ENCODE data around the gene HOPX.
"Not testable (repeated sequence)": the region's sequence is repeated elsewhere in the genome, so short reads cannot be mapped to it uniquely, and the experiment has no call there.

HOPX gene

DNA sequence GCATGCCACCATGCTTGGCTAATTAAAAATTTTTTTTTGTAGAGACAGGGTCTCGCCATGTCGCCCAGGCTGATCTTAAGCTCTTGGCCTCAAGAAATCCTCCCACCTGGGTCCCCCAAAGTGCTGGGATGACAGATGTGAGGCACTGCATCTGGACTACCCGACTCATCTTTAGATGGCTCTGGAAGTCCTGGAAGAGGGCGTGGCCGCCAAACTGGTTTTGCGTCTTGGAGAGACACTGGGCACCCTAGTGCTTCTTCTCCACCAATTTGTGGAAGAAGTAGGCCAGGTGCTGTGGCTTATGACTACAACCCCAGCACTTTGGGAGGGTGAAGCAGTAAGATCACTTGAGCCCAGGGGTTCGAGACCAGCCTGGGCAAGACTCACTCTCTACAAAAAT is 47.6 kb downstream of the HOPX start:
- no peak for DNase-seq
- intact Hi-C loops (cut with DNase I), result no loop called here

DNA sequence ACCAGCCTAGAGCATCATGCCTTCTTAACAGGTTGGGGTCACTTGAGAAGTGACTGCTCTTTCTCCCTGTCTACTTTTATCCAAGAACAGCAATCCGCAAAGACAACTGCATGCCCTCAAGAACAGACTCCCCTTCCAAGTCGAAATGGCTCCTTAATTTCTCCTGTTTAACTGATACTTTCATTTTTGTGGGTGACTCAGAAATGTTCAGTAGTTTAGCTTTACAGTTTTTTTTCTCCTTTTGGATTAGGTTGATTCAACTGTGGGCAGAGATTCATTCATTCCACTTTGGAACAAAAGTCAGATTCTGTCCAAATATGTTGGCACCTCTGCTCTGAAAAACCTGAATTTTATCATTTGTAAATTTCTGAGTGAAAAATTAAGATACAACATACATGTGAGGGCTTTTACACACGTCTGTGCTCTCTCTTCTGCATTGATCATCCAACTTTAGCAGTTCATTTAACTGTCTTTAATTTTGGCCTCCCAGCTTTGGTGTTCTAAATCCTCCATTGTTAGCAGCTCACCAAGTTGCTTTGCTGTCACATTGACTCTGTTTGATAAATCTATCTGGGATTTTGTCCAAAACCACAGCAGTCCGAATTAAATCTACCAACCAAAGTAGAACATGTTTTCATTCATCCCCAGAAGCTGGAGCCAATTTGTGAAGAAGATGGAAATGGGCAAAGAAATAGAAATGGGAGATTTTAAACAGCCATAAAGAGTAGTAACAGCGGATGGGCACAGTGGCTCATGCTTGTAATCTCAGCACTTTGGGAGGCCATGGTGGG is 50.0 kb downstream of the HOPX start:
- DNase-seq, result no peak
- intact Hi-C loops (cut with DNase I), result no loop called here

DNA sequence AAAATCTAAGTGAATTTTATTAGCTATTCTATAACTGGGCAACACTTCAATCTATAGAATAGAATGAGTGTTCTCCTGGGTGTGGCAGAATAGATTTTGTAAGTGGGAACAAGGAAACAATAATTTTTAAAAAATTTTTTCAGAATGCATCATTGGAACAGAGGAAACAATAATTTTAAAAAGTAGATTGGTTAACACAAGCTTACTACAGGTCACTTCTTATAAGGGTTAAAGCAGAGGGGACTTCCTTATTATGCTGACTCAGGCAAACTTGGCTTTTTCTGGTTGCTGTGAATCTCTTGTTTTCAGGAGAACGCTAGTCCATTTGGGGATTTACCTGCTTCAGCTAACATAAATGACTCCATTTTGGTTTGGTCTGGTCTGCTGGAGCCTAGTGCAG is 52.5 kb downstream of the HOPX start:
- intact Hi-C loops (cut with DNase I), result no loop called here

DNA sequence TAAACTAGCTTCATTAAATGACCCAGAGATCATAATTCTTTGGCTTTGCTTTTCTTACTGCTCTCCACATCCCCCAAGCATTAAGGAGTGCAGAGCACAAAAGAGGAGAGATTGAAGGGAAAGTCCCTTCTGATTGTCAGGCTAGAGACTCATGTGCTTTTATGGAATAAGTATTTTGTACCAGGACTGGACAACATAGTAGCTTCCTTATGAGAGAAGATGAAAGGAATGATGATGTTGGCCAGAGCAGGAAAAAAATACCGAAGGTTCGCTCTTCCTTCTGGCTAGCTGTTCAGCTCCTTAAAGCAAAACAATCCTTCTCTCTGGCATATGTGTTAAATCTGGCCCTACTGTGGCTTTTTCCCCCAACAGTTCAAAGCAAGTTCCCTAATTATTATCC is 53.1 kb downstream of the HOPX start:
- intact Hi-C loops (cut with DNase I), result no loop called here
- no peak for DNase-seq

More for the DNA sequence above, 52.5 kb downstream of the HOPX start:
- no peak for DNase-seq

DNA sequence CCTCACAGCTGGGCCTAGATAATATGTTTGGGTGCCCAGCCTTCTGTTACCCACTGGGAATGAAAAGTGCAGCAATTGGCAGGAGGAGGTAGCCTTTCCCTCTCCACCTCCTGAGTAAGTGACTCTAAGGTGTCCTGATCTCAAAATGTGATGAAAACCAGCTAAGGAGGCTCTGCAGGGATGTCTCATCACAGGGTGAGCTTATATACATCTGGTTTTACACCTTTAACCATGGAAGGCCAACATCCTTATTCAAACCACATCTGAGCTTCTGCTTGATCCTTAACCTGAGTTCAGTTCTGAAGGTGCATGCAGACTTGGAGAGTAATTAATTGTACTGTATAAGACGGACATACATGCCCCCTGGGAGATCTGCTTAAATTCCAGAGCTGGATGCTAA is 53.7 kb downstream of the HOPX start:
- no peak for DNase-seq
- intact Hi-C loops (cut with DNase I), result no loop called here

DNA sequence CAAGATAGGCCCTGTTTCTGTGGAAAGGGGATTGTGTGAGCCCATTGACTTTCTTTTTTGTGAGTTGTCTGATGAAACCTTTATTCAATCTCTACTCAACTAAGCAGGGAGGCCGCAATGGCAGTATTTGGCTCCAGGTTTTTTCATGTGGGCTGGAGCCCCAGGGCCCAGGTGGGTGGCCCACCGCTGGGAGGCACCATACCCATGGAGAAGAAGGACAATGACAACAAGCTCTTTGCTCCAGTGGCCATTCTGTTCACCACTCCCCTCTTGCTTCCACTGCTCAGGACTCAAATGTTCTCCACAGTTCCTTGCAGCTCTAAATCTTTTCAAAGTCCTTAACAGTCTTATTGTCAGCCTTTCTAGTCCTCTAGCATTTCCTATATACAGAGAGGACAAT is 54.1 kb downstream of the HOPX start:
- no peak for DNase-seq
- intact Hi-C loops (cut with DNase I), result no loop called here

DNA sequence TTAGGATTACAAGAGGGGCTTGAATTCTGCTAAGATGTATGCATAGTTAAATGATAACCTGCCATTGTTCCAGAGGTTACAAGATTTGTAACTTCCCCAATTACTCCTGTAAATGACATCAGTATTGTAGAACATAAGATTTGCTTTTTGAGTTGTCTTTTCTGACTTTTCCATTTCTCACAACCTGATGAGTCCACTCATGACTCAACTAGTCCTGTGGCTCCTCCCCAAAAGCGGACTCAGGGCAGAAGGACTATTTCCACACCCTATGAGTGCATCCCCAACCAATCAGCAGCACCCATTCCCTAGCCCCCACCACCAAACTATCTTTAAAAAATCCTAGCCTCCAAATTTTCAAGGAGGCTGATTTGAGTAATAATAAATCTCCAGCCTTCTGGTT is 54.7 kb downstream of the HOPX start:
- intact Hi-C loops (cut with DNase I), result no loop called here
- DNase-seq, result no peak

DNA sequence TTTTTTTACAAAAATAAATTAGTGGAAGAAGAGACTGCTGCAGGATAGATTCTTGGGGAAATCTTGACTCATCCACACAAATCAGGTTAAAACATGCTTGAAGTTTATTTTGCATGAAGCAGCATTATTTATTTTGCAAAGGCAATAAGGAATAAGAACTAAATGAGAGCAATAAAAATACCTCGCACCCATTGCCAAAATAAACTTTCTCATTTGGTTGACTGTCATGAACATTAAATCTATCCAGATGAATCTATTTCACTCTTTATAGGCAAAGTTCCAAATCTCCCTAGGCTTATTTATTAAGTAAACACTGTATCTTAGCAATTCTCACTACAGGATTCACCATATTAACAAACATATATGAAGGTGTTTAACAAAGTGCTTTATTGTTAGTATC is 58.9 kb downstream of the HOPX start:
- DNase-seq, result no peak
- intact Hi-C loops (cut with DNase I), result no loop called here

DNA sequence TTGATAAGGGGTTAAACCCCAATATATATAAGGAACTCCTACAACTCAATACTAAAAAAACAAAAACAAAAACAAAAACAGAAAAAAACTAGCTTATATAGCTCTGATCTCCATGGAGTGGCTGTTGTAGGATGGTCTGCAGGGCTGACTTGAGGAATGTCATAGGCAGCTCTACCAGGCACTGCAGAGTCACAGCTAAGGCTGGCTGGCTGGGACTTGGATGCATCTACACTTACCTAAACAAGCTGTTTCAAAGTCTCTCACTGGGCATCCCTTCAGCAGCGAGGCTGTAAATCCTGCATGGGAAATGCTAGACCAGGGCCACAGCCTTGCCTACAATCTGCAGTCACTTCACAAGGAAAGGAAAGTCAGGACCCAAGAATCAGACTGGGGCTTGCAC is 61.3 kb downstream of the HOPX start:
- intact Hi-C loops (cut with DNase I), result no loop called here
- no peak for DNase-seq

DNA sequence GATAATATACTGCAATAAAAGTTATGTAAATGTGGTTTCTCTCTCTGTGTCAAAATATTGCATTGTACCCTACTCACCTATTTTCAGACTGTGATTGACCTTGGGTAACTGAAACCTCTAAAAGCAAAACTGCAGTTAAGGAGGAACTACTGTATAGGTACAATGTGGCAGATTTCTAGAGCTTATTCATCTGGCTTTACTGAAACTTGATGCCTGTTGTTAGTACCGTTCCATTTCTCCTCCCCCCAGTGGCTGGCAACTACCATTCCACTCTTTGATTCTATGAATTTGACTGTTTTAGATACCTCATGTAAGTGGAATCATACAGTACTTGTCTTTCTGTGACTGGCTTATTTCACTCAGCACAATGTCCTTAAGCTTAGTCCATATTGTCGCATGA is 61.9 kb downstream of the HOPX start:
- no peak for DNase-seq
- intact Hi-C loops (cut with DNase I), result no loop called here

DNA sequence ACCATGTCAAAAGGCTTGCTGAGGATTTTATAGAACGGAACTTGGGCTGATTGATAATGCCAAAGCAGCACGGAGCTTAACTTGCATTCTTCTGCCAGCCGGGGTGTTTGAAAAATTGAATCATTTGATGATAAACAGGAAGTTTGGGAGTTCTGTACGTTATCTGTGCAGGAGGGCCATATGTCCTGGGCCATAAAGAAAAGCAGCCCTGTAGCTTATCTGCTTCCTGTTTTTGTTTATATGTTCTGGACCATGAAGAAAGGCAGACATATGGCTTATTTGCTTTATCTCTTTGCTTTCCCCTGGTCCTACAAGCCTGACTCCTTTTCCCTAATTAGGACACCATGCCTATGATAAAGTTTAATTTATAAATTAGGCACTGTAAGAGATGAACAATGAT is 62.4 kb downstream of the HOPX start:
- no peak for DNase-seq
- intact Hi-C loops (cut with DNase I), result no loop called here

DNA sequence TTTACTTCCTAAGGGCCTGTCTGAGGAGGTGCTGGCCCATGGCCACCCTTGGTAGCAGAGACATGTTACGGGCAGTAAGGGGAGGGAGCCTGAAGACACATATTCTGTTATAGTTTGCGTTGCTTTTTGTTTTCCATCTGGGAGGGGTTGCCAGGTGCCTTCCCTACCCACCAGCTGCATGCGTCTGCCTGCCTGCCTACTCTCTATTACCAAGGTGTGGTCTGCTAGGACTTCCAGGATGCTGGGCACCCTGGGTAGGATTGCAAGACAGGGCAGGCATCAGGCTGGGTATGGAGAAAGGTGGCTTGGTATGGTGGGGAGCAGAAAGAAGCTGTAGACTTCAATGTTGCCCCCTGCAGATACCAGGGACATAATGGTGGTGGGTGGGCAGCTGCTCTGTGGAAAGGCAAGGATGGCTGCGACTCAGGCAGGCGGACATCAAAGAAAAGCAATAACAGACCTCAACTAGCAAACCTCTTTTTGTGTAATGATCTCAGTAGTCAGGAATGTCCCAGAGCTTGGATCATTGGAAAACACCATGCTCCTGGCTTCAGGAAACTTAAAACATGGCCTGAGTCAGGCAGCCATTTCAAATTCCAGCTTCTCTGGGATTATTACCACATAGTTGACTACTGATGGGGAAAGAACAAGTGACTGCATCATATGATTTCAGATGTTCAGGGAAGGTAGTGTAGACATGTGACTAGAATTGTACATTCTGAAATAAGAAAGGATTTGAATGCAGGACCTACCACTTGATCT is 67.8 kb downstream of the HOPX start:
- intact Hi-C loops (cut with DNase I), result no loop called here
- no peak for DNase-seq

DNA sequence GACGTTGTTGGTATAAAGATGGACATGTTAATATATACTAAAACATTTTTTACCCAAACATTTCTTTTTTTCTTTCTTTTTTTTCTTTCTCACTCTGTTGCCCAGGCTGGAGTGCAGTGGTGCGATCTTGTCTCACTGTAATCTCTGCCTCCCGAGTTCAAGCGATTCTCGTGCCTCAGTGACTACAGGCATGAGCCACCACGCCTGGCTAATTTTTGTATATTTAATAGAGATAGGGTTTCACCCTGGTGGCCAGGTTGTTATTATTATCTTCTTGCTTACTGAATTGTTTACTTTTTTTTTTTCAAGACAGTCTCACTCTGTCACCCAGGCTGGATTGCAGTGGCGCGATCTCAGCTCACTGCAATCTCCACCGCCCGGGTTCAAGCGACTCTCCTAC is 68.8 kb downstream of the HOPX start:
- intact Hi-C loops (cut with DNase I), result no loop called here

DNA sequence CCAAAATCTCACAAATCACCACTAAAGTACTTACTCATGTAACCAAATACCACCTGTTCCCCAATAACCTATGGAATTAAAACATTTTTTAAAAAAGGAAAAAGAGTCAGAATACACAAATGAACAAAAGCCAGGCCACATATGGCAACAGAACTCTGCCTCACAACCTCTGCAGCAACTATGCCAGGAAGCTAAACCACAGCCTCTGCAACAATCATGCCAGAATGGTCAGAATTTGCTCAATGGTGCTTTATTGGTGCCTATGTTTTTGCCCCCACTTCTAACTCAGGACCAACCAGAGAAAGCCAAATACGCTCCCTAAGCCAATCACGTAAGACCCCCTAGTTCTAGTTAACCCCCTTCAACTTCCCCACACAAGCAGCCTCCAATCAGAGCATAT is 69.6 kb downstream of the HOPX start:
- DNase-seq, result no peak
- intact Hi-C loops (cut with DNase I), result no loop called here

More for the DNA sequence above, 68.8 kb downstream of the HOPX start:
- no peak for DNase-seq

DNA sequence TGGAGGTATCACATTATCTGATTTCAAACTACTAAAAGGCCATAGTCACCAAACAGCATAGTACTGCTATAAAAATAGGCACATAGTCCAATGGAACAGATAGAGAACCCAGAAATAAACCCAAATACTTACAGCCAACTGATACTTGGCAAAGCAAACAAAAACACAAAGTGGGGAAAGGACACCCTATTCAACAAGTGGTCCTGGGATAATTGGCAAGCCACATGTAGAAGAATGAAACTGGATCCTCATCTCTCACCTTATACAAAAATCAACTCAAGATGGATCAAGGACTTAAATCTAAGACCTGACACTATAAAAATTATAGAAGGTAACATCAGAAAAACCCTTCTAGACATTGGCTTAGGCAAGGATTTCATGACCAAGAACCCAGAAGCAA is 70.9 kb downstream of the HOPX start:
- DNase-seq; intact Hi-C loops (cut with DNase I): not testable (repeated sequence)

DNA sequence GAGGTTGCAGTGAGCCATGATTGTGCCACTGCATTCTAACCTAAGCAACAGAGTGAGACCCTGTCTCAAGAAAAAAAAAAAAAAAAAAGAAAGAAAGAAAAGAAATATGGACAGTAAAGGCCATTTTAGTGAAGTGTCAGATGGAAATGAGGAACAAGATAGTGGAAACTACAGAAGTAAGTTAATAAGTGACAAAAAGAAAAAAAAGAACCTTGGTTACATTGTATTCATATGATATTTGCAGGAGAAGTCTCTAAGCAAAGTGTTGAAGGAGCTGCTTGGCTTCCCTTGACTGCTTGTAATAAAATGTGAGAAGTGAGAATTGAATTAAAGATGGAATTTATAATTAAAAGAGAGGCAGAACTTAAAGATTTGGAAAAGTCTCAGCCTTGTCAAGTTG is 73.2 kb downstream of the HOPX start:
- DNase-seq, result no peak
- intact Hi-C loops (cut with DNase I), result no loop called here

DNA sequence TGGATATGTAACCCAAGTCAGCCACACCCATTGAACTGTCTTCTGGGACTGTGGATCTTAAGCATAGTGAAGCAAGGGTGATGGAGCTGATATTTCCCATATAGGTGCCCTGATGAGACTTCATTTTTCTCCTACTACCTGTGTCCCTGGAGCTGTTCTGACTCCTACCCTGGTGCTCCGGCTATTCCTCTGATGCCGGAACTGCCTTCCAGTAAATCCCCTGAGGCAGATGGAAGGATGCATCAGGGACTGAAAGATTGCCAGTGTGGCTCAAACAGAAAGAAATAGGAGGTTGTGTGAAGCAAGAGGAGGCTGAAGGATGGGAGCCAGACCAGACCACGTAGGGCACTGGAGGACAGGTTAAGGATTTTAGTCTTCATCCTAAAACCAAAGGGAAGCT is 74.7 kb downstream of the HOPX start:
- no peak for DNase-seq

DNA sequence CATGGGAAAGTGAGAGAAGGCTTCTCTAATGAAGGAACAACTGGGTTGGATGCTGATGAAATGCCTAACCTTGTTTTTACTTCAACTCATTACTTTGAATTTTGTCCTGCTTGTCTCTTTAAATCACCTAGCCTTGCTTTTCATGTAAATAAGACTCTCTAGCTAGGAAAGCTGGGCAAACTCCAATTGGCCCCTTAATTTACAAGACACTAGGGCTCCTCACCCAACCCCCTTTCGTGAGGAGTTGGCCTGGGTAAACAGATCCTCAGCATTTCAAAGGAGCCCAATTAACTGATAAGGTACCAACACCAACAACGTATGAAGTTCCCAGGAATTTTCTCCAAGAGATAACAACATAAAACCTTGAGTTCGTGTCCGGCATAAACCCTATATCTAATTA is 75.6 kb downstream of the HOPX start:
- intact Hi-C loops (cut with DNase I); DNase-seq: not testable (repeated sequence)

More for the DNA sequence above, 74.7 kb downstream of the HOPX start:
- intact Hi-C loops (cut with DNase I), result no loop called here

DNA sequence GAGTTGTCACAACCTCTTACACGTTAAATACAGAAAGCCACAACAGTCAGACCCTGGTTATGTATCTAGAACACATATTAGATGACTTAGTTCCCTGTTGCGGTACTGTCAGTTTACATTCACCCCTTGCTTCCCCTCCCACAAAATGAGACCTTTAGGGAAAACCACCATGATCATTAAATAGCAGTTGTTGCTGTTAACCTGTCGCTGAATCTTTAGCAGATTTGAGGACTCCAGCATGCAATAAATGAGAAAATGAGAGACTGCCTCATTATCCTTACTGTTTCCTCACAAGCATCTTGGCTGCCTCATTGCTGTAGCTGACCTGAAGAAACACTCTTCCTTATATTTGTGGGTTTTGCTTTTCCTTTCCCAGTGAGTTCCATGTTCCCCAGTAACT is 77.8 kb downstream of the HOPX start:
- DNase-seq, result no peak
- intact Hi-C loops (cut with DNase I), result no loop called here
